Measurements from ENCODE around the gene TEC. TPM values are rescaled to one million over a fixed set of nuclear protein-coding genes. Genes with fewer than 3 reads are reported as not detected.
"Not testable (repeated sequence)": the region's sequence is repeated elsewhere in the genome, so short reads cannot be mapped to it uniquely, and the experiment has no call there.

TEC gene
- total and polyA plus RNA-seq, 4 experiments from 2014 or later: 0.87 to 4.2 (median 2.3) TPM

DNA sequence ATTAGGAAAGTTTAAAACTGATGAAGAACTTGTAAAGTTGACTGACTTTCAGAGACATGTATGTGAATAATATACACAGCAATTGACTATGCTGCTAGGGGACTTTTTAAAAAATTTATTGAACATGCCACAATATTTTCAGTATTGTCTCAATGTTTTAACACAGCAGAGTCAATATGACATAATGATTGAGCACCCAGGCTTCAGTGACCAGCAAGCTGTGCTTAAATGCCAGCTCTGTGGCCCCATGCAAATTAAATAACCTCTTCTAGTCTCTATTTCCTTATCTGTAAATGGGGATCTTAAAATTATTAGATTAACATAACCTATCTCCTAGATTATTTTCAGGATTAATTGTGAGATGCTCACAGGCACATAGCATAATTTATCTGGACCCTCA is 78.8 kb downstream of the TEC start:
- no peaks in the 10 kb centered on the region for H3K9me3 ChIP-seq (ENCODE audit: control insufficient read depth in 1 of 2, low read length in 2 of 2)
- no peaks in the 10 kb centered on the region for H3K27me3 ChIP-seq (ENCODE audit: insufficient read depth, low read length)
- Mint-ChIP-seq H3K9me3 (no peaks in the 10 kb centered on the region), H3K36me3 (no peaks in the 10 kb centered on the region), H3K4me1 (peaks cover 1 to 8% (median 4%) of the 10 kb centered on the region in 4 donors), H3K4me3 (no peak overlapping the region), H3K27ac (no peak overlapping the region), H3K27me3 (peaks cover 0 to 3% of the 10 kb centered on the region in 2 donors)
- POLR2A ChIA-PET (ENCODE audit: partially characterized antibody): no interaction called here
- CTCF ChIA-PET (ENCODE audit: partially characterized antibody): no interaction called here
- H3K4me3 ChIP-seq (ENCODE audit: low read length in 2 of 2): no peak overlapping the region
- DNase-seq: no peak
- H3K36me3 ChIP-seq (ENCODE audit: insufficient read depth, low read length): no peaks in the 10 kb centered on the region
- intact Hi-C loops (cut with micrococcal nuclease): no loop called here
- no peak overlapping the region for H3K27ac ChIP-seq (ENCODE audit: low read depth, low read length)
- H3K4me1 ChIP-seq (ENCODE audit: insufficient read depth, low read length): no peaks in the 10 kb centered on the region

- H3K36me3 ChIP-seq (ENCODE audit: insufficient read depth, low read length): no peaks in the 10 kb centered on the region
- Mint-ChIP-seq H3K27ac (no peak overlapping the region), H3K4me1 (peaks cover 0 to under 1% (median 0%) of the 10 kb centered on the region in 4 donors), H3K27me3 (peaks cover 0 to 3% of the 10 kb centered on the region in 2 donors), H3K9me3 (no peaks in the 10 kb centered on the region), H3K4me3 (no peak overlapping the region), H3K36me3 (no peaks in the 10 kb centered on the region)
- H3K4me3 ChIP-seq (ENCODE audit: low read length in 2 of 2): no peak overlapping the region
- POLR2A ChIA-PET (ENCODE audit: partially characterized antibody): no interaction called here
- intact Hi-C loops (cut with micrococcal nuclease): no loop called here
- DNase-seq: no peak
- H3K4me1 ChIP-seq (ENCODE audit: insufficient read depth, low read length): no peaks in the 10 kb centered on the region
- H3K9me3 ChIP-seq (ENCODE audit: control insufficient read depth in 1 of 2, low read length in 2 of 2): no peaks in the 10 kb centered on the region
- H3K27ac ChIP-seq (ENCODE audit: low read depth, low read length): no peak overlapping the region
- no peaks in the 10 kb centered on the region for H3K27me3 ChIP-seq (ENCODE audit: insufficient read depth, low read length)
- CTCF ChIA-PET (ENCODE audit: partially characterized antibody): no interaction called here
Observed at GRCh38 chr4:48189731-48190130, 79.9 kb downstream of the TEC start.

- Histone ChIP-seq H3K4me3 (ENCODE audit: low read length in 2 of 2) (no peak overlapping the region), H3K4me1 (ENCODE audit: insufficient read depth, low read length) (no peaks in the 10 kb centered on the region), H3K9me3 (ENCODE audit: control insufficient read depth in 1 of 2, low read length in 2 of 2) (no peaks in the 10 kb centered on the region), H3K36me3 (ENCODE audit: insufficient read depth, low read length) (no peaks in the 10 kb centered on the region), H3K27ac (ENCODE audit: low read depth, low read length) (no peak overlapping the region), H3K27me3 (ENCODE audit: insufficient read depth, low read length) (no peaks in the 10 kb centered on the region)
- no peaks in the 10 kb centered on the region for H3K9me3 Mint-ChIP-seq
- peaks cover 0 to 3% of the 10 kb centered on the region in 2 donors for H3K27me3 Mint-ChIP-seq
- intact Hi-C loops (cut with micrococcal nuclease): no loop called here
- CTCF ChIA-PET (ENCODE audit: partially characterized antibody): no interaction called here
- POLR2A ChIA-PET (ENCODE audit: partially characterized antibody): no interaction called here
- DNase-seq: no peak
- H3K4me1 Mint-ChIP-seq: no peaks in the 10 kb centered on the region
- no peak overlapping the region for H3K27ac Mint-ChIP-seq
- no peak overlapping the region for H3K4me3 Mint-ChIP-seq
- no peaks in the 10 kb centered on the region for H3K36me3 Mint-ChIP-seq
Observed at GRCh38 chr4:48188390-48188789, 81.2 kb downstream of the TEC start.

DNA sequence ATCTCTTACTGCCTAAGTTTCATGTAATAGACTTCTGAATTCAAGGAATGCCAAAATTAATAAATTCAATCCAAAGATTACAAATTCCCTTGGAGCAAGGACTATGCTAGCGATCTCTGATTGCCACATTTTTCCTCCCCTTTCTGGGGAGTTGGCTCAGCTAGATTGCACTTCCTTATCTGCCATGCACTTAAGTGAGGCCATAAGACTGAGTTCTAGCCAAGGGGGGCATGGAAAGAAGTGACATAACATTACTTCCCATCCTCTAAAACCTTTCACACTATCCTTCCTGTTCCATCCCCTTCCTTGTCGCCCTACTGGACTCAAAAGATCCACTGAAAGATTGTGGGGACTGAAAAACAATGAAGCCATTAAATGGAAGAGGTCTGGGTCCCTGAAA is 81.8 kb downstream of the TEC start:
- Mint-ChIP-seq H3K4me3 (no peak overlapping the region), H3K27ac (no peak overlapping the region), H3K4me1 (no peaks in the 10 kb centered on the region), H3K36me3 (no peaks in the 10 kb centered on the region), H3K9me3 (no peaks in the 10 kb centered on the region), H3K27me3 (peaks cover 0 to 3% of the 10 kb centered on the region in 2 donors)
- Histone ChIP-seq H3K27ac (ENCODE audit: low read depth, low read length) (no peak overlapping the region), H3K4me3 (ENCODE audit: low read length in 2 of 2) (no peak overlapping the region), H3K4me1 (ENCODE audit: insufficient read depth, low read length) (no peaks in the 10 kb centered on the region), H3K9me3 (ENCODE audit: control insufficient read depth in 1 of 2, low read length in 2 of 2) (no peaks in the 10 kb centered on the region), H3K36me3 (ENCODE audit: insufficient read depth, low read length) (no peaks in the 10 kb centered on the region), H3K27me3 (ENCODE audit: insufficient read depth, low read length) (no peaks in the 10 kb centered on the region)
- no peak for DNase-seq
- intact Hi-C loops (cut with micrococcal nuclease): no loop called here
- ChIA-PET POLR2A (ENCODE audit: partially characterized antibody) (no interaction called here), CTCF (ENCODE audit: partially characterized antibody) (no interaction called here)

- H3K4me1 ChIP-seq (ENCODE audit: insufficient read depth, low read length); H3K27ac Mint-ChIP-seq; H3K36me3 ChIP-seq (ENCODE audit: insufficient read depth, low read length); POLR2A ChIA-PET (ENCODE audit: partially characterized antibody); CTCF ChIA-PET (ENCODE audit: partially characterized antibody); H3K4me3 Mint-ChIP-seq; H3K9me3 Mint-ChIP-seq; H3K27me3 ChIP-seq (ENCODE audit: insufficient read depth, low read length); H3K27ac ChIP-seq (ENCODE audit: low read depth, low read length); H3K27me3 Mint-ChIP-seq; H3K9me3 ChIP-seq (ENCODE audit: control insufficient read depth in 1 of 2, low read length in 2 of 2); H3K4me3 ChIP-seq (ENCODE audit: low read length in 2 of 2); DNase-seq; H3K4me1 Mint-ChIP-seq; H3K36me3 Mint-ChIP-seq; intact Hi-C loops (cut with micrococcal nuclease): not testable (repeated sequence)
Observed at GRCh38 chr4:48187066-48187465, 82.6 kb downstream of the TEC start.

DNA sequence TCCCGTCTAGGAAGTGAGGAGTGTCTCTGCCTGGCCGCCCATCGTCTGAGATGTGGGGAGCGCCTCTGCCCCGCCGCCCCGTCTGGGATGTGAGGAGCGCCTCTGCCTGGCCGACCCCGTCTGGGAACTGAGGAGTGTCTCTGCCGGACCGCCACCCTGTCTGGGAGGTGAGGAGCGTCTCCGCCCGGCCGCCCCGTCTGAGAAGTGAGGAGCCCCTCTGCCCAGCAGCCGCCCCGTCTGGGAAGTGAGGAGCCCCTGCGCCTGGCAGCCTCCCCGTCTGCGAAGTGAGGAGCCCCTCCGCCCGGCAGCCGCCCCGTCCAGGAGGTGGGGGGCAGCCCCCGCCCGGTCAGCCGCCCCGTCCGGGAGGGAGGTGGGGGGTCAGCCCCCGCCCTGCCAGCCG is 83.2 kb downstream of the TEC start:
- H3K9me3 Mint-ChIP-seq; H3K4me3 ChIP-seq (ENCODE audit: low read length in 2 of 2); H3K36me3 ChIP-seq (ENCODE audit: insufficient read depth, low read length); H3K27me3 ChIP-seq (ENCODE audit: insufficient read depth, low read length); POLR2A ChIA-PET (ENCODE audit: partially characterized antibody); CTCF ChIA-PET (ENCODE audit: partially characterized antibody); H3K4me1 Mint-ChIP-seq; H3K27ac ChIP-seq (ENCODE audit: low read depth, low read length); H3K27me3 Mint-ChIP-seq; H3K4me3 Mint-ChIP-seq; H3K36me3 Mint-ChIP-seq; H3K9me3 ChIP-seq (ENCODE audit: control insufficient read depth in 1 of 2, low read length in 2 of 2); intact Hi-C loops (cut with micrococcal nuclease); H3K4me1 ChIP-seq (ENCODE audit: insufficient read depth, low read length); DNase-seq; H3K27ac Mint-ChIP-seq: not testable (repeated sequence)

- no peaks in the 10 kb centered on the region for H3K36me3 ChIP-seq (ENCODE audit: insufficient read depth, low read length)
- Mint-ChIP-seq H3K36me3 (no peaks in the 10 kb centered on the region), H3K27me3 (peaks cover 0 to 3% of the 10 kb centered on the region in 2 donors), H3K4me1 (no peaks in the 10 kb centered on the region), H3K9me3 (no peaks in the 10 kb centered on the region), H3K27ac (no peak overlapping the region), H3K4me3 (no peak overlapping the region)
- ChIA-PET CTCF (ENCODE audit: partially characterized antibody) (no interaction called here), POLR2A (ENCODE audit: partially characterized antibody) (no interaction called here)
- H3K27me3 ChIP-seq (ENCODE audit: insufficient read depth, low read length): no peaks in the 10 kb centered on the region
- H3K9me3 ChIP-seq (ENCODE audit: control insufficient read depth in 1 of 2, low read length in 2 of 2): no peaks in the 10 kb centered on the region
- no peak overlapping the region for H3K4me3 ChIP-seq (ENCODE audit: low read length in 2 of 2)
- intact Hi-C loops (cut with micrococcal nuclease): no loop called here
- no peaks in the 10 kb centered on the region for H3K4me1 ChIP-seq (ENCODE audit: insufficient read depth, low read length)
- H3K27ac ChIP-seq (ENCODE audit: low read depth, low read length): no peak overlapping the region
- no peak for DNase-seq
Observed at GRCh38 chr4:48184882-48185281, 84.8 kb downstream of the TEC start.

DNA sequence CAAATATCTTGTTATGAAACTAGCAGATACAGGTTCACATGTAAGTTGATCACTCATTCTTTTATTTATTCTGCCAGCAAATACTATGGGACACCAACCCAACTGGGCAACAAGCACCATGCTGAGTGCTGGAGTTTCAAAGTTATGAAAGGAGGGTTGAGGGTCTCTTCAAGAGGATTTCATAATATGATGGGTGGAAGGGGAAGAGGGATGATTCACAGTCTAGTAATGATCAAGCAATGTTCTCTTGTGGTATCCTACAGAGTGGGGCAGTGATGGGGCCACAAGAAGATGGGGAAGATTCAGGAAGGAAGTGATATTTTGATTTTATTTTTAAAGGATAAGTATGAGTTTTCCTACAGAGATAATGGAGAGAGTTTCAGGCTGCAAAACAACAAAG is 89.4 kb downstream of the TEC start:
- Mint-ChIP-seq H3K4me1 (no peaks in the 10 kb centered on the region), H3K9me3 (peaks cover 0 to 12% (median 1%) of the 10 kb centered on the region in 8 donors), H3K36me3 (no peaks in the 10 kb centered on the region), H3K27me3 (no peaks in the 10 kb centered on the region), H3K27ac (no peak overlapping the region), H3K4me3 (no peak overlapping the region)
- Histone ChIP-seq H3K36me3 (ENCODE audit: insufficient read depth, low read length) (no peaks in the 10 kb centered on the region), H3K27ac (ENCODE audit: low read depth, low read length) (no peak overlapping the region), H3K4me1 (ENCODE audit: insufficient read depth, low read length) (no peaks in the 10 kb centered on the region), H3K9me3 (ENCODE audit: control insufficient read depth in 1 of 2, low read length in 2 of 2) (no peaks in the 10 kb centered on the region), H3K4me3 (ENCODE audit: low read length in 2 of 2) (no peak overlapping the region), H3K27me3 (ENCODE audit: insufficient read depth, low read length) (no peaks in the 10 kb centered on the region)
- CTCF ChIA-PET (ENCODE audit: partially characterized antibody): no interaction called here
- DNase-seq: no peak
- intact Hi-C loops (cut with micrococcal nuclease): no loop called here
- POLR2A ChIA-PET (ENCODE audit: partially characterized antibody): no interaction called here

Data from CD4-positive, alpha-beta memory T cell (primary cell).